ENCODE data around the gene KRT24.
"Not testable (repeated sequence)": the region's sequence is repeated elsewhere in the genome, so short reads cannot be mapped to it uniquely, and the experiment has no call there.

The KRT24 gene

GRCh38 chr17:40703652-40704051 lies at the start of gene KRT24:
Gene KRT24, minus strand, starts transcription at chr17:40703752. Its CDS starts 59 bp downstream, at chr17:40703693.
- Mint-ChIP-seq H3K4me3 (no peak within 1 kb of the TSS), H3K27me3 (peaks cover 16% of the 10 kb centered on the region), H3K4me1 (ENCODE audit: low read depth) (no peaks in the 10 kb centered on the region), H3K9me3 (no peaks in the 10 kb centered on the region), H3K27ac (no peak within 1 kb of the TSS), H3K36me3 (ENCODE audit: low read depth) (no peaks in the 10 kb centered on the region)

GRCh38 chr17:40751065-40751464 lies 47.5 kb upstream of the KRT24 start:
- H3K27me3 Mint-ChIP-seq, result peaks cover 59% of the 10 kb centered on the region
- no peak overlapping the region for H3K27ac Mint-ChIP-seq
- no peak overlapping the region for H3K4me3 Mint-ChIP-seq
- H3K36me3 Mint-ChIP-seq (ENCODE audit: low read depth), result no peaks in the 10 kb centered on the region
- H3K4me1 Mint-ChIP-seq (ENCODE audit: low read depth), result no peaks in the 10 kb centered on the region
- H3K9me3 Mint-ChIP-seq, result no peaks in the 10 kb centered on the region

GRCh38 chr17:40750391-40750790 lies 46.8 kb upstream of the KRT24 start:
- no peaks in the 10 kb centered on the region for H3K9me3 Mint-ChIP-seq
- H3K27me3 Mint-ChIP-seq, result peaks cover 55% of the 10 kb centered on the region

GRCh38 chr17:40748666-40749065 lies 45.1 kb upstream of the KRT24 start:
- H3K9me3 Mint-ChIP-seq; H3K4me1 Mint-ChIP-seq (ENCODE audit: low read depth); H3K27ac Mint-ChIP-seq; H3K4me3 Mint-ChIP-seq; H3K36me3 Mint-ChIP-seq (ENCODE audit: low read depth): not testable (repeated sequence)
- peaks cover 64% of the 10 kb centered on the region for H3K27me3 Mint-ChIP-seq

More at GRCh38 chr17:40750391-40750790, 46.8 kb upstream of the KRT24 start:
- Mint-ChIP-seq H3K4me3 (no peak overlapping the region), H3K36me3 (ENCODE audit: low read depth) (no peaks in the 10 kb centered on the region), H3K4me1 (ENCODE audit: low read depth) (no peaks in the 10 kb centered on the region), H3K27ac (no peak overlapping the region)

- Mint-ChIP-seq H3K36me3 (ENCODE audit: low read depth) (no peaks in the 10 kb centered on the region), H3K4me3 (no peak overlapping the region), H3K4me1 (ENCODE audit: low read depth) (no peaks in the 10 kb centered on the region), H3K27ac (no peak overlapping the region), H3K9me3 (peaks cover 4% of the 10 kb centered on the region), H3K27me3 (peaks cover 11% of the 10 kb centered on the region)
Observed at GRCh38 chr17:40738553-40738952, 35.0 kb upstream of the KRT24 start.

- no peaks in the 10 kb centered on the region for H3K4me1 Mint-ChIP-seq (ENCODE audit: low read depth)
- no peak overlapping the region for H3K4me3 Mint-ChIP-seq
- H3K36me3 Mint-ChIP-seq (ENCODE audit: low read depth), result no peaks in the 10 kb centered on the region
- H3K9me3 Mint-ChIP-seq, result no peaks in the 10 kb centered on the region
- no peak overlapping the region for H3K27ac Mint-ChIP-seq
- H3K27me3 Mint-ChIP-seq, result peaks cover 26% of the 10 kb centered on the region
Observed at GRCh38 chr17:40735016-40735415, 31.5 kb upstream of the KRT24 start.

- Mint-ChIP-seq H3K27me3 (peaks cover 26% of the 10 kb centered on the region), H3K4me3 (no peak overlapping the region), H3K4me1 (ENCODE audit: low read depth) (no peaks in the 10 kb centered on the region), H3K27ac (no peak overlapping the region), H3K36me3 (ENCODE audit: low read depth) (no peaks in the 10 kb centered on the region), H3K9me3 (no peaks in the 10 kb centered on the region)
Observed at GRCh38 chr17:40734018-40734417, 30.5 kb upstream of the KRT24 start.

GRCh38 chr17:40730970-40731369 lies 27.4 kb upstream of the KRT24 start:
- Mint-ChIP-seq H3K36me3 (ENCODE audit: low read depth) (no peaks in the 10 kb centered on the region), H3K27me3 (peaks cover 26% of the 10 kb centered on the region), H3K4me1 (ENCODE audit: low read depth) (peaks cover 10% of the 10 kb centered on the region), H3K9me3 (no peaks in the 10 kb centered on the region), H3K27ac (no peak overlapping the region), H3K4me3 (no peak overlapping the region)

GRCh38 chr17:40727447-40728231 lies 24.1 kb upstream of the KRT24 start:
- no peaks in the 10 kb centered on the region for H3K9me3 Mint-ChIP-seq
- no peak overlapping the region for H3K27ac Mint-ChIP-seq
- no peaks in the 10 kb centered on the region for H3K36me3 Mint-ChIP-seq (ENCODE audit: low read depth)
- peaks cover 10% of the 10 kb centered on the region for H3K4me1 Mint-ChIP-seq (ENCODE audit: low read depth)
- peaks cover 28% of the 10 kb centered on the region for H3K27me3 Mint-ChIP-seq
- no peak overlapping the region for H3K4me3 Mint-ChIP-seq

- Mint-ChIP-seq H3K27ac (no peak overlapping the region), H3K36me3 (ENCODE audit: low read depth) (no peaks in the 10 kb centered on the region), H3K9me3 (no peaks in the 10 kb centered on the region), H3K4me3 (no peak overlapping the region), H3K4me1 (ENCODE audit: low read depth) (peaks cover 10% of the 10 kb centered on the region), H3K27me3 (peaks cover 27% of the 10 kb centered on the region)
Observed at GRCh38 chr17:40726919-40727318, 23.4 kb upstream of the KRT24 start.

- Mint-ChIP-seq H3K27ac (no peak overlapping the region), H3K36me3 (ENCODE audit: low read depth) (no peaks in the 10 kb centered on the region), H3K4me1 (ENCODE audit: low read depth) (peaks cover 10% of the 10 kb centered on the region), H3K4me3 (no peak overlapping the region), H3K9me3 (no peaks in the 10 kb centered on the region), H3K27me3 (peaks cover 15% of the 10 kb centered on the region)
Observed at GRCh38 chr17:40724656-40725055, 21.1 kb upstream of the KRT24 start.

GRCh38 chr17:40722241-40722640 lies 18.7 kb upstream of the KRT24 start:
- H3K4me1 Mint-ChIP-seq (ENCODE audit: low read depth), result peaks cover 3% of the 10 kb centered on the region
- no peaks in the 10 kb centered on the region for H3K9me3 Mint-ChIP-seq
- H3K27ac Mint-ChIP-seq, result no peak overlapping the region
- no peak overlapping the region for H3K4me3 Mint-ChIP-seq
- H3K36me3 Mint-ChIP-seq (ENCODE audit: low read depth), result no peaks in the 10 kb centered on the region
- peaks cover 20% of the 10 kb centered on the region for H3K27me3 Mint-ChIP-seq

- Mint-ChIP-seq H3K27ac (no peak overlapping the region), H3K36me3 (ENCODE audit: low read depth) (no peaks in the 10 kb centered on the region), H3K9me3 (no peaks in the 10 kb centered on the region), H3K4me1 (ENCODE audit: low read depth) (no peaks in the 10 kb centered on the region), H3K27me3 (peaks cover 22% of the 10 kb centered on the region), H3K4me3 (no peak overlapping the region)
Observed at GRCh38 chr17:40720899-40721298, 17.3 kb upstream of the KRT24 start.

- no peak overlapping the region for H3K27ac Mint-ChIP-seq
- H3K36me3 Mint-ChIP-seq (ENCODE audit: low read depth), result no peaks in the 10 kb centered on the region
- H3K4me3 Mint-ChIP-seq, result no peak overlapping the region
- no peaks in the 10 kb centered on the region for H3K9me3 Mint-ChIP-seq
- peaks cover 20% of the 10 kb centered on the region for H3K27me3 Mint-ChIP-seq
- H3K4me1 Mint-ChIP-seq (ENCODE audit: low read depth), result no peaks in the 10 kb centered on the region
Observed at GRCh38 chr17:40718930-40719329, 15.4 kb upstream of the KRT24 start.

- no peaks in the 10 kb centered on the region for H3K9me3 Mint-ChIP-seq
- no peak overlapping the region for H3K4me3 Mint-ChIP-seq
- H3K4me1 Mint-ChIP-seq (ENCODE audit: low read depth), result no peaks in the 10 kb centered on the region
- H3K27ac Mint-ChIP-seq, result no peak overlapping the region
- no peaks in the 10 kb centered on the region for H3K36me3 Mint-ChIP-seq (ENCODE audit: low read depth)
- H3K27me3 Mint-ChIP-seq, result peaks cover 15% of the 10 kb centered on the region
Observed at GRCh38 chr17:40717776-40718175, 14.2 kb upstream of the KRT24 start.

GRCh38 chr17:40714473-40714872 lies 10.9 kb upstream of the KRT24 start:
- no peak overlapping the region for H3K4me3 Mint-ChIP-seq
- H3K27me3 Mint-ChIP-seq, result peaks cover 7% of the 10 kb centered on the region
- H3K9me3 Mint-ChIP-seq, result no peaks in the 10 kb centered on the region
- H3K4me1 Mint-ChIP-seq (ENCODE audit: low read depth), result no peaks in the 10 kb centered on the region
- H3K27ac Mint-ChIP-seq, result no peak overlapping the region
- no peaks in the 10 kb centered on the region for H3K36me3 Mint-ChIP-seq (ENCODE audit: low read depth)
